ENCODE data around the gene SPATA31D1.

DNA sequence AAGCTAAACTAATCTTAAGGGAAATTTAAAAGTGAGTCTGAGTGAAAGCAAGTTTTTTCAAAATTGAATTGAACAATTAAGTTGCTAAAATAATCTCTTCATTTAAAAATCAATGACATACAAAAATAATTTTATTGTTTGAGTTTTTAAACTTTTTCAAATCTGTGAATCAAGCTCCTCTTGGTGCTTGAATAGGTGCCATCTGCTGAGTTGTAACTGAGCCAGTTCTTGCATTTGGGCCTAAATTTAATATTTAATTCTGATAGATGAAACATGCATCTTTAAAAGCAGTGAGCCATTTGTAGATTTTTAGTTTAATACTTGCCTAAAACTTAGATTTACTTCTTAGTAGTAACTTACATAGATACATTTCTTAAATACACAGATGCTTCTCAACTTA is 31.8 kb downstream of the SPATA31D1 start:
- TF ChIP-seq CTCF (IDR thresholded peaks at IDR 0.05 in 8 of 11, conservative IDR thresholded peaks at IDR 0.05 in 3 of 11) (no peak), POLR2AphosphoS5 (IDR thresholded peaks at IDR 0.05) (no peak), POLR2A (IDR thresholded peaks at IDR 0.05) (no peak)
